ENCODE results near the gene ZNF784.

The ZNF784 gene

GRCh38 chr19:55605207-55605636 lies 19.1 kb downstream of the ZNF784 start:
- DNase-seq: peak; percentile 60 to 98 (median 94)

- DNase-seq: no peak
These were observed 20.6 kb downstream of the ZNF784 start for GRCh38 chr19:55603581-55604292.

- no peak for DNase-seq
These were observed 21.3 kb downstream of the ZNF784 start for GRCh38 chr19:55603115-55603514.

- DNase-seq: no peak
These were observed 22.0 kb downstream of the ZNF784 start for GRCh38 chr19:55602104-55603001.

- DNase-seq: no peak
These were observed 23.3 kb downstream of the ZNF784 start for GRCh38 chr19:55601084-55601483.

- no peak for DNase-seq
These were observed 23.7 kb downstream of the ZNF784 start for GRCh38 chr19:55600662-55601028.

GRCh38 chr19:55599842-55600661 lies 24.3 kb downstream of the ZNF784 start, which contains the start of gene ZNF524:
ZNF524 (plus strand) TSS chr19:55600288; CDS start chr19:55602113, 1,825 bp downstream.
- DNase-seq: peak; percentile 76 to 99 (median 93)

- peak; percentile 87 to 99 (median 97) for DNase-seq
These were observed 24.9 kb downstream of the ZNF784 start, which contains the start of gene FIZ1 for GRCh38 chr19:55599468-55599841. FIZ1 (minus strand) TSS chr19:55599517; CDS start chr19:55597865, 1,652 bp downstream.

GRCh38 chr19:55598719-55599467 lies 25.5 kb downstream of the ZNF784 start:
- peak in 57 of 58 donors; percentile 53 to 96 (median 90) for DNase-seq

GRCh38 chr19:55598034-55598433 lies 26.3 kb downstream of the ZNF784 start:
- DNase-seq: no peak

- DNase-seq: no peak
These were observed 26.9 kb downstream of the ZNF784 start for GRCh38 chr19:55597501-55597921.

- DNase-seq: no peak
These were observed 28.1 kb downstream of the ZNF784 start for GRCh38 chr19:55596304-55596703.

GRCh38 chr19:55594996-55595545 lies 29.3 kb downstream of the ZNF784 start:
- DNase-seq: peak in 1 of 58 donors; percentile 21

GRCh38 chr19:55593096-55593772 lies 31.1 kb downstream of the ZNF784 start:
- no peak for DNase-seq

- DNase-seq: no peak
These were observed 31.8 kb downstream of the ZNF784 start for GRCh38 chr19:55592391-55593090.

GRCh38 chr19:55591555-55591954 lies 32.8 kb downstream of the ZNF784 start:
- DNase-seq: no peak

- no peak for DNase-seq
These were observed 33.7 kb downstream of the ZNF784 start for GRCh38 chr19:55590617-55591016.

GRCh38 chr19:55590109-55590508 lies 34.3 kb downstream of the ZNF784 start:
- no peak for DNase-seq

GRCh38 chr19:55588738-55589137 lies 35.6 kb downstream of the ZNF784 start:
- DNase-seq: no peak

Data from anterior cingulate cortex (tissue), 58 donors.